Skeletal muscle tissue (tissue), 4 donors: Measurements from ENCODE around the gene OR7A5. TPM values are rescaled to one million over a fixed set of nuclear protein-coding genes. Genes with fewer than 3 reads are reported as not detected.

ENCODE experiments used
- H3K27ac ChIP-seq: one replicate; pipeline ENCODE4 v1.7.0; 2013; ENCODE audit warnings: mild to moderate bottlenecking, low read depth, low read length, inconsistent platforms
- H3K27me3 ChIP-seq, 3 donors: one replicate each; pipeline ENCODE4 v1.7.0; 2013; ENCODE audit warnings: low read length in 3 of 3; ENCODE audit not compliant: control insufficient read depth in 3 of 3, insufficient read depth in 3 of 3
- H3K36me3 ChIP-seq, 3 donors: one replicate each; pipeline ENCODE4 v1.7.0; 2013; ENCODE audit warnings: low read length in 3 of 3; ENCODE audit not compliant: control insufficient read depth in 3 of 3, insufficient read depth in 3 of 3
- H3K4me1 ChIP-seq, 3 donors: one replicate each; pipeline ENCODE4 v1.7.0; 2013; ENCODE audit warnings: low read length in 3 of 3, mild to moderate bottlenecking in 3 of 3; ENCODE audit not compliant: control insufficient read depth in 3 of 3, insufficient read depth in 3 of 3
- H3K4me3 ChIP-seq, 3 donors: one replicate each; pipeline ENCODE4 v1.7.0; 2013; ENCODE audit warnings: low read length in 3 of 3
- H3K9ac ChIP-seq, 3 donors: one replicate each; pipeline ENCODE4 v1.7.0; 2013; ENCODE audit warnings: low read length in 3 of 3, mild to moderate bottlenecking in 3 of 3, moderate library complexity in 2 of 3, low read depth in 1 of 3
- H3K9me3 ChIP-seq, 3 donors: one replicate each; pipeline ENCODE4 v1.7.0; 2013; ENCODE audit warnings: low read length in 3 of 3; ENCODE audit not compliant: control insufficient read depth in 3 of 3
- total RNA-seq: library from RNA; depleted of rRNA; stranded (reverse); fragments of >200 nt; gene quantifications from one replicate; pipeline ENCODE4 v1.2.3, GENCODE V29; 2014
- donor health status: Osteomylitis.

OR7A5 gene
- total RNA-seq, result not detected

DNA sequence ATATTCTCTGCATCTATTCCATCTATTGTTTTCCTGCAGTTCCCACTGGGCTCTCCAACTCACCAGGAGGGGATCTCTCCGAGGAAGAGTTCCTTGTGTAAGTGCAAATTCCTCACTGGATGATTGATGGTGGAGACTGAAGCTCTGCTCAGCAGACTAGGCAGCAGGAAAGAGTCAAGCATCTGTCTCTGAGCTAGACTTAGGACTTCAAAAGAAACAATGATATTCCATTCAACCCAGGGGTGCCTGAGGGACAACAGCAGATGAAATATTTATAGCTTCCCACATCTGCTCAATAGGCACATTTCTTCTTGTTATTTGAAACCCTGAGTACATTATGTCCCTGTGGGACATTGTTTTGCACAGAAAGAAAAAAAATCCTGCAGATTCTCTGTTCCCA is at the start of gene OR7A5, which contains the start of gene OR7C1:
TSS of gene OR7A5 (minus strand) at position 175 of the 400 bp plus-strand sequence. CDS start 6,944 bp downstream, outside the sequence.
TSS of gene OR7C1 (minus strand) at position 175 of the 400 bp plus-strand sequence. CDS start 35,049 bp downstream, outside the sequence.
- no peak within 1 kb of the TSS for H3K27ac ChIP-seq
- no peaks in the 10 kb centered on the region for H3K27me3 ChIP-seq
- H3K4me1 ChIP-seq, result no peaks in the 10 kb centered on the region
- no peak within 1 kb of the TSS for H3K4me3 ChIP-seq
- no peaks in the 10 kb centered on the region for H3K9me3 ChIP-seq
- no peak within 1 kb of the TSS for H3K9ac ChIP-seq
- no peaks in the 10 kb centered on the region for H3K36me3 ChIP-seq

DNA sequence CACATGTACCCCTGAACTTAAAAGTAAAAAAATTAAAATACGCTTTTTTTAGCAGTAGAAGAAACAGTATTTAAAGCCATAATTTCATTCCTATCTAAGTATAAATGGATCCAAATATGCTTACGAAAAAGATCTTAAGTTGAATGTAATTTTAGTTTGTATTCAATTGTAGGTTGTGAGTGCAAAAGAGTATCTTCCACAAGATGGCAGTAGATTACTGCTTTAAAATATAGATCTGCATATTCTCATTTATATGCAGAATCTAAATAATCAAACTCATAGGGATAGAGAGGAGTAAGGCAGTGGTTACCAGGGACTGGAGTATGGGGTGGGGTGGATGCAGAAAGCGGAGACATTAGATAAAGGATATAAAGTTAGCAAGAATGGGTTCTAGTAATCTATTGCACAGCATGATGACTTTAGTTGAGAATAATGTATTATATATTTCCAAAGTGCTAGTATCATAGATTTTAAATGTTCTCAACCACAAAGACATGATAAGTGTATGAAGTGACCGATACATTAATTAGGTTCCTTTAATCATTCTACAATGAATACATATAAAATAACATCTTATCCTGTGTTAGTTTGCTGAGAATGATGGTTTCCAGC is 36.7 kb upstream of the OR7A5 start:
- no peaks in the 10 kb centered on the region for H3K4me1 ChIP-seq
- H3K27ac ChIP-seq, result no peak overlapping the region
- no peaks in the 10 kb centered on the region for H3K36me3 ChIP-seq
- no peak overlapping the region for H3K4me3 ChIP-seq
- H3K9ac ChIP-seq, result no peak overlapping the region
- H3K9me3 ChIP-seq, result peaks cover 0 to 2% (median 0%) of the 10 kb centered on the region in 3 donors
- H3K27me3 ChIP-seq, result peaks cover 0 to 3% (median 0%) of the 10 kb centered on the region in 3 donors

GRCh38 chr19:14868497-14868896 is 33.5 kb upstream of the OR7A5 start:
- no peak overlapping the region for H3K27ac ChIP-seq
- H3K27me3 ChIP-seq, result peaks cover 0 to 3% (median 0%) of the 10 kb centered on the region in 3 donors
- H3K4me1 ChIP-seq, result no peaks in the 10 kb centered on the region

GRCh38 chr19:14848822-14849221 is 13.8 kb upstream of the OR7A5 start, which contains the start of gene OR7A10:
TSS of gene OR7A10 (minus strand) at chr19:14848922. CDS start at chr19:14841877, 7,045 bp downstream.
- H3K4me3 ChIP-seq, result no peak within 1 kb of the TSS
- H3K9ac ChIP-seq, result no peak within 1 kb of the TSS
- peaks cover 0 to 2% (median 2%) of the 10 kb centered on the region in 3 donors for H3K9me3 ChIP-seq
- H3K4me1 ChIP-seq, result no peaks in the 10 kb centered on the region
- H3K27me3 ChIP-seq, result peaks cover 0 to 6% (median 4%) of the 10 kb centered on the region in 3 donors
- no peaks in the 10 kb centered on the region for H3K36me3 ChIP-seq
- H3K27ac ChIP-seq, result no peak within 1 kb of the TSS

More at GRCh38 chr19:14868497-14868896, 33.5 kb upstream of the OR7A5 start:
- Histone ChIP-seq H3K9me3 (peaks cover 0 to 2% (median 0%) of the 10 kb centered on the region in 3 donors), H3K4me3 (no peak overlapping the region), H3K9ac (no peak overlapping the region), H3K36me3 (no peaks in the 10 kb centered on the region)

GRCh38 chr19:14843578-14843977 is 8.6 kb upstream of the OR7A5 start:
- H3K27me3 ChIP-seq, result peaks cover 0 to 4% (median 0%) of the 10 kb centered on the region in 3 donors
- no peaks in the 10 kb centered on the region for H3K9me3 ChIP-seq
- H3K27ac ChIP-seq, result no peak overlapping the region
- no peak overlapping the region for H3K4me3 ChIP-seq
- no peak overlapping the region for H3K9ac ChIP-seq
- H3K36me3 ChIP-seq, result no peaks in the 10 kb centered on the region
- no peaks in the 10 kb centered on the region for H3K4me1 ChIP-seq

DNA sequence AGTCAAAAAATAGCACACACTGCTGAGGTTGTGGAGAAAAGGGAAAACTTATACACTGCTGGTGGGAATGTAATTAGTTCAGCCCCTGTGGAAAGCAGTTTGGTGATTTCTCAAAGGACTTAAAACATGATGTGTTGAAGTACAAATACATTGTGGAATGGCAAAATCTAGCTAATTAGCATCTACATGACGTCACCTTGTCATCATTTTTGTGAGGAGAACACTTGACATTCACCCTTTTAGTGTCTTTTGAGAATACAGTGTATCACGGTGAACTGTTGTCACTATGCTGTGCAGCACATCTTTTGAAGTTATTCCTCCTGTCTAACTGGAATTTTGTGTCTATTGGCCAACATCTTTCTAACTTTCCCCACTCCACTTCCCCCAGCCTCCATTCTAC is 8.2 kb upstream of the OR7A5 start:
- no peak overlapping the region for H3K9ac ChIP-seq
- no peak overlapping the region for H3K4me3 ChIP-seq
- no peaks in the 10 kb centered on the region for H3K4me1 ChIP-seq

DNA sequence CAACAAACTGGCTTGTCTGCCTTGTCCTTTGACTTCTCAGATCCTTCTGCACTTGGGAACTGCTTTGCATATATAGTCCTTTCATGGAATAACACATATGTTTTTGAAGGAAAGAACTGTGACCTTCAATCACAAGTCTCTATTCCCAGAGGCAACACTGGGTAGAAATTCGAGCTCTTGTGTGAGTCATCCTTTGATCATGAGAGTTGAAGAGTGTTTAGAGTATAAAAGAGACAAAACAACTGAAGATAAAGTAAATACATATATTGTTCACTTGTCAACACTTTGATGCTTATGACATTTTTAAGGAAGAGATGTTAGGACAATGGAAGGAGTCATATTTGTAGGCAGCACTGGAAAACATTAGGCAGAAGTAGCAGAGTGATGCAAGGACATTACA is 5.2 kb upstream of the OR7A5 start:
- H3K9ac ChIP-seq, result no peak overlapping the region
- H3K27ac ChIP-seq, result no peak overlapping the region
- no peaks in the 10 kb centered on the region for H3K36me3 ChIP-seq
- no peak overlapping the region for H3K4me3 ChIP-seq
- peaks cover 0 to 4% (median 0%) of the 10 kb centered on the region in 3 donors for H3K27me3 ChIP-seq
- no peaks in the 10 kb centered on the region for H3K9me3 ChIP-seq
- H3K4me1 ChIP-seq, result no peaks in the 10 kb centered on the region

More for the DNA sequence above, 8.2 kb upstream of the OR7A5 start:
- H3K9me3 ChIP-seq, result no peaks in the 10 kb centered on the region
- H3K27ac ChIP-seq, result no peak overlapping the region
- H3K27me3 ChIP-seq, result peaks cover 0 to 4% (median 0%) of the 10 kb centered on the region in 3 donors
- H3K36me3 ChIP-seq, result no peaks in the 10 kb centered on the region

DNA sequence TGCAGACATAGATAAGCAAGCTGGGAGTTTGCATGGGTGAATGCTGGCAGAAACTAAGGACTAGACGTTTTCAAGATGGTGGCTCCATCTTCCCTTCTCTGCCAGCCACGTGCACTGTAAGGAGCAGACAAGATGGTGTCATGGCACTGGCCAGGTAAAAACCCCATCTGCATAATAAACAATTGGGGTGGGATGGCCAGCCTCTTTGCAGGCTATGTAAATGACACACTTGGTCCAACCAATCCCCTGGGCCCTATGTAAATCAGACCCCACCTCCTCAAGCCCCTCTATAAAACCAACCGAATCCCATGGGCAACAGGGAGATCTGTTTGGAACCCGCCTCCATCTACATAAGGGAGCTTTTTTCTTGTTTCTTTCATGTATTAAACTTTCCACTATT is 2.4 kb upstream of the OR7A5 start:
- Histone ChIP-seq H3K9ac (no peak overlapping the region), H3K27ac (no peak overlapping the region), H3K36me3 (no peaks in the 10 kb centered on the region), H3K9me3 (no peaks in the 10 kb centered on the region), H3K4me3 (no peak overlapping the region), H3K27me3 (no peaks in the 10 kb centered on the region), H3K4me1 (no peaks in the 10 kb centered on the region)

- no peaks in the 10 kb centered on the region for H3K36me3 ChIP-seq
- H3K27me3 ChIP-seq, result no peaks in the 10 kb centered on the region
- no peak overlapping the region for H3K4me3 ChIP-seq
- H3K4me1 ChIP-seq, result no peaks in the 10 kb centered on the region
- H3K9ac ChIP-seq, result no peak overlapping the region
- H3K9me3 ChIP-seq, result peaks cover 0 to under 1% (median 0%) of the 10 kb centered on the region in 3 donors
- no peak overlapping the region for H3K27ac ChIP-seq
Observed at GRCh38 chr19:14830702-14831101, 4.3 kb downstream of the OR7A5 start.

DNA sequence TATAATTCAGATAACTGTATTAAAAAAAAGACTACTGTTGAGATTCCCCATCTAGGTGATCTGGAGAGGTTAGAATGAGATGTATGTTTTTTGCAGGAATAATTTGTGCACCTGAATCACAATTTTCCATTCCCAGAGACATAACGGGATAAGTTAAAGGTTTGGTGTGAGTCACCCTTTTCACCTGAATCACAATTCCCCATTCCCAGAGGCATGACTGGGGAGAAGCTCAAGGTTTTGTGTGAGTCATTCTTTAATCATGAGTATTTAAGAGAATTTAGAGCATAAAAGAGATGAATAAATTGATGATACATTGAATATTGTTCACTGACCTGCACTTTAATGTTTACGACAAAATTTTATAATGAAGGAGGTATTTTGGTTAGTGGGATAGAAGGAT is 9.0 kb downstream of the OR7A5 start:
- no peaks in the 10 kb centered on the region for H3K36me3 ChIP-seq
- no peaks in the 10 kb centered on the region for H3K27me3 ChIP-seq
- no peak overlapping the region for H3K4me3 ChIP-seq

More for the DNA sequence above, 9.0 kb downstream of the OR7A5 start:
- Histone ChIP-seq H3K9me3 (peaks cover 0 to 4% (median 0%) of the 10 kb centered on the region in 3 donors), H3K27ac (no peak overlapping the region), H3K9ac (no peak overlapping the region), H3K4me1 (no peaks in the 10 kb centered on the region)
